Peyer's patch (tissue), 4 donors: ENCODE data around the gene B3GNT2. TPM values are rescaled to one million over a fixed set of nuclear protein-coding genes. Genes with fewer than 3 reads are reported as not detected.
"Not testable (repeated sequence)": the region's sequence is repeated elsewhere in the genome, so short reads cannot be mapped to it uniquely, and the experiment has no call there.

Experiments
- DNase-seq, 3 donors: peaks; one replicate each; pipeline ENCODE4 v3.0.0-alpha.2; 2017 to 2019
- H3K27ac ChIP-seq, 4 donors: fragments of 200-600 bp; sonication (generic); one replicate each; pipeline ENCODE4 v1.5.1; 2016 to 2019
- H3K27me3 ChIP-seq, 2 donors: fragments of 200-600 bp; sonication (generic); one replicate each; pipeline ENCODE4 v1.5.1; 2019
- H3K36me3 ChIP-seq, 3 donors: fragments of 200-600 bp; sonication (generic); one replicate each; pipeline ENCODE4 v1.5.1; 2016 to 2019
- H3K4me1 ChIP-seq, 4 donors: fragments of 200-600 bp; sonication (generic); one replicate each; pipeline ENCODE4 v1.5.1; 2016 to 2019
- H3K4me3 ChIP-seq, 4 donors: fragments of 200-600 bp; sonication (generic); 1 replicate in 3 of 4; 2 replicates in 1 of 4; pipeline ENCODE4 v1.5.1; 2016 to 2019; ENCODE audit warnings: mild to moderate bottlenecking in 1 of 4
- H3K9me3 ChIP-seq, 4 donors: fragments of 200-600 bp; sonication (generic); one replicate each; pipeline ENCODE4 v1.5.1; 2016 to 2019; ENCODE audit warnings: mild to moderate bottlenecking in 1 of 4
- POLR2A ChIP-seq, 2 donors: fragments of 450-650 bp; IDR thresholded peaks; one replicate each; pipeline ENCODE4 v1.5.1; 2017; ENCODE audit warnings: antibody characterized with exemption in 2 of 2, mild to moderate bottlenecking in 2 of 2, moderate library complexity in 2 of 2
- total RNA-seq, 4 donors: library from RNA; depleted of rRNA; stranded (reverse); fragments of >200 nt; gene quantifications; one replicate each; pipeline ENCODE4 v1.1.0, GENCODE V29; 2016
- TF ChIP-seq, protein P1 (sequence below), 6 experiments: fragments of 450-650 bp in 4 of 6; fragments of 200-600 bp in 2 of 6; sonication (generic) in 1 of 6; IDR thresholded peaks; one replicate each; pipeline ENCODE4 v1.5.1; 2017 to 2019; ENCODE audit warnings: antibody characterized with exemption in 6 of 6, mild to moderate bottlenecking in 3 of 6, moderate library complexity in 1 of 6

Gene B3GNT2
- total RNA-seq, 4 donors from 2014 or later, result 5.8 to 25.6 (median 18.7) TPM

- no peak for TF ChIP-seq POLR2A (IDR thresholded peaks at IDR 0.05)
- peak in 2 of 3 donors; percentile 61 to 76 for DNase-seq
- Histone ChIP-seq H3K27me3 (no peaks in the 10 kb centered on the region), H3K36me3 (no peaks in the 10 kb centered on the region), H3K9me3 (no peaks in the 10 kb centered on the region), H3K4me3 (peak overlapping the region; percentile 69 to 96 (median 87)), H3K27ac (peak overlapping the region; percentile 93 to 99 (median 98)), H3K4me1 (peaks cover 0 to 35% (median 13%) of the 10 kb centered on the region in 4 donors)
Measured at GRCh38 chr2:62196278-62196901, 475 bp downstream of the B3GNT2 start.

GRCh38 chr2:62197011-62197924 is 1.4 kb downstream of the B3GNT2 start:
- peak overlapping the region; percentile 69 to 96 (median 87) for H3K4me3 ChIP-seq
- peak overlapping the region; percentile 93 to 99 (median 98) for H3K27ac ChIP-seq
- peaks cover 0 to 35% (median 13%) of the 10 kb centered on the region in 4 donors for H3K4me1 ChIP-seq
- no peak for TF ChIP-seq POLR2A (IDR thresholded peaks at IDR 0.05)
- TF ChIP-seq, protein P1, sequence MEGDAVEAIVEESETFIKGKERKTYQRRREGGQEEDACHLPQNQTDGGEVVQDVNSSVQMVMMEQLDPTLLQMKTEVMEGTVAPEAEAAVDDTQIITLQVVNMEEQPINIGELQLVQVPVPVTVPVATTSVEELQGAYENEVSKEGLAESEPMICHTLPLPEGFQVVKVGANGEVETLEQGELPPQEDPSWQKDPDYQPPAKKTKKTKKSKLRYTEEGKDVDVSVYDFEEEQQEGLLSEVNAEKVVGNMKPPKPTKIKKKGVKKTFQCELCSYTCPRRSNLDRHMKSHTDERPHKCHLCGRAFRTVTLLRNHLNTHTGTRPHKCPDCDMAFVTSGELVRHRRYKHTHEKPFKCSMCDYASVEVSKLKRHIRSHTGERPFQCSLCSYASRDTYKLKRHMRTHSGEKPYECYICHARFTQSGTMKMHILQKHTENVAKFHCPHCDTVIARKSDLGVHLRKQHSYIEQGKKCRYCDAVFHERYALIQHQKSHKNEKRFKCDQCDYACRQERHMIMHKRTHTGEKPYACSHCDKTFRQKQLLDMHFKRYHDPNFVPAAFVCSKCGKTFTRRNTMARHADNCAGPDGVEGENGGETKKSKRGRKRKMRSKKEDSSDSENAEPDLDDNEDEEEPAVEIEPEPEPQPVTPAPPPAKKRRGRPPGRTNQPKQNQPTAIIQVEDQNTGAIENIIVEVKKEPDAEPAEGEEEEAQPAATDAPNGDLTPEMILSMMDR (IDR thresholded peaks at IDR 0.05), result peak in 1 of 6 experiments; percentile 1
- no peaks in the 10 kb centered on the region for H3K27me3 ChIP-seq
- peak; percentile 60 to 68 (median 66) for DNase-seq
- H3K36me3 ChIP-seq, result no peaks in the 10 kb centered on the region
- no peaks in the 10 kb centered on the region for H3K9me3 ChIP-seq

GRCh38 chr2:62197925-62198633 is 2.2 kb downstream of the B3GNT2 start:
- no peaks in the 10 kb centered on the region for H3K36me3 ChIP-seq
- no peak for DNase-seq
- H3K27ac ChIP-seq, result peak overlapping the region in 3 of 4 donors; percentile 97 to 99 (median 98)
- H3K27me3 ChIP-seq, result no peaks in the 10 kb centered on the region
- H3K4me1 ChIP-seq, result peaks cover 0 to 41% (median 13%) of the 10 kb centered on the region in 4 donors
- TF ChIP-seq, protein P1 (IDR thresholded peaks at IDR 0.05), result no peak
- no peak for TF ChIP-seq POLR2A (IDR thresholded peaks at IDR 0.05)
- H3K4me3 ChIP-seq, result peak overlapping the region; percentile 69 to 96 (median 87)
- no peaks in the 10 kb centered on the region for H3K9me3 ChIP-seq

- Histone ChIP-seq H3K27ac (peak overlapping the region in 1 of 4 donors; percentile 11), H3K4me1 (peaks cover 0 to 41% (median 13%) of the 10 kb centered on the region in 4 donors)
Measured at GRCh38 chr2:62198854-62199253, 2.9 kb downstream of the B3GNT2 start.

DNA sequence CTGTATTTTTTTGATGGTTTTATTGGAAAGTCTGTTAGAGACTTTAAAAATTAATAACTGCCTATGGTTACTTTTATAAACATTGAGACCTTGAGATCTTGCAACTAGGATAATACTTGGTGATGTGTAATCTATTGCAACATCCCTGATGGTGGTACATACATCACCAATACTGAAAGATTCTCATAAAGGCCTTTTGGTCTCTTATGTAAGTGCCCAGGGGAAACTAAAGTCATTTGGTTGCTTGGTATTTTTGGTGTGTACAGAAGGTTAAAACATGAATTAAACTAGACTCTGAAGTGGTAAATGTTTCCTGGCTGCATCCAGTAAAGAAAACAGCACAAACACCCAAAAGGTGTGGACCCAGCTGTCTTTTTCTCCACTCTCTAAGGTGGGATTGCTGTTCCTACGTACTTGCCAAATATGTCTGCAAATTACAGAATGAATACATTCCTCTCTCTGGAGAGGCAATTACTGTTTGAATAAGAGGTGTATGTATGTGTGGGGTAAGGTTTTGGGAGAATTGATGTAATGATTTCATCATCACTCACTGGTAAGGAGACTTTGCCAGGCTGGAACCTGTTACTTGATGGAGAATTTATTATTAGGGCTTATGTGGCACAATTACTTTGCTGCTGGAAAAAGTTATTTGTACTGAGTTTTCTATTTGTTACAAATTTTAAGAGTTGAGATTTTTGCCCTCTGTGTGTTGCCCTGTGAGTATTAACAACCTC is 3.6 kb downstream of the B3GNT2 start:
- Histone ChIP-seq H3K9me3 (no peaks in the 10 kb centered on the region), H3K27ac (peak overlapping the region in 1 of 4 donors; percentile 1), H3K27me3 (no peaks in the 10 kb centered on the region), H3K4me1 (peaks cover 0 to 41% (median 13%) of the 10 kb centered on the region in 4 donors), H3K4me3 (no peak overlapping the region), H3K36me3 (no peaks in the 10 kb centered on the region)
- TF ChIP-seq, protein P1 (IDR thresholded peaks at IDR 0.05), result no peak
- no peak for TF ChIP-seq POLR2A (IDR thresholded peaks at IDR 0.05)
- no peak for DNase-seq

More at GRCh38 chr2:62198854-62199253, 2.9 kb downstream of the B3GNT2 start:
- not testable (repeated sequence) for H3K9me3 ChIP-seq, H3K27me3 ChIP-seq, H3K36me3 ChIP-seq, DNase-seq, H3K4me3 ChIP-seq
